ENCODE measurements around the gene RERE. TPM values are rescaled to one million over a fixed set of nuclear protein-coding genes. Genes with fewer than 3 reads are reported as not detected.
A peak's percentile ranks its signal among the peaks of the same experiment; 100 is the strongest.
"Not testable (repeated sequence)": the region's sequence is repeated elsewhere in the genome, so short reads cannot be mapped to it uniquely, and the experiment has no call there.

RERE gene
- total RNA-seq, 2 donors from 2014 or later = 74.5 to 128 TPM

DNA sequence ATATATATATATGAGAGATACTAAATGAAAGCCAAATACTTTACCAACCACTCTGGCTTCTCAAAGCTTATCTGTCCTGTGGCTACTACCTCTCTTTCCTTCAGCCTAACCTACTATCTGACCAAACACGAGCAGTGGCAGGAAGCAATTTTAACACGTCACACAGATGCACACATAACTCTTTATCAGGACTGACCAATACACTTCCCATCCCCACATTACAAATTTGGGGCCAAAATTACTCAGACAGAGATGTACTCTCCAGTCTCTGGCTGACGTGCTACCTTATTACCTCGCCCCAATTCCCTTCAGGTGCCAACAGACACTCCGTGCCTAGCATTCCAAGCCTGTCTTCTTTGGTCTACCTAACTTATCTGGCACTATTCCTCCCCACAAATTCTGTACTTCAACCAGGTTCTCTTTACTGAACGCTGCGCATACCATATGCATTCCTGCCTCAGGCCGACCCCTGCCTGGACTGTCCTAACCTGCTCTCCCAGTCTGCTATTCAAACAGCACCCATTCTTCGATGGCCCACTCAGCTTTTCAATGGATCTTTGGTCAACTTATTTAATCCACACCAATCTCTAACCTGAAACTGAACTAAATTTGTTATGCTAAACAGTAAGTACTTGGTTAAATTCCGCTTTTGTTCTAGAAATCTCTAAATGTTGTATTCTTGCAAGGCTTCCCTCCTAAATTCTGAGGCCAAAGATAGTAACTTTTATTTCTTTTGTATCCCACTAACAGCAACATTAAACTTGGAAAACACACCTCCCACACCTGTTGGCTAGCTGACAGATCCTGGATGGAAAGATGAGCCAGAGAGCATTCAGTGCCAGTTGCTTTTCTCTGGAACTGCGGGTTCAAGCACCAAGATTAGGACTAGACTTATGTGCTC, 27.9 kb downstream of the RERE start:
- DNase-seq (peak in 1 of 4 donors; percentile 16), ATAC-seq (peak; percentile 33)
- TF ChIP-seq, protein P1, sequence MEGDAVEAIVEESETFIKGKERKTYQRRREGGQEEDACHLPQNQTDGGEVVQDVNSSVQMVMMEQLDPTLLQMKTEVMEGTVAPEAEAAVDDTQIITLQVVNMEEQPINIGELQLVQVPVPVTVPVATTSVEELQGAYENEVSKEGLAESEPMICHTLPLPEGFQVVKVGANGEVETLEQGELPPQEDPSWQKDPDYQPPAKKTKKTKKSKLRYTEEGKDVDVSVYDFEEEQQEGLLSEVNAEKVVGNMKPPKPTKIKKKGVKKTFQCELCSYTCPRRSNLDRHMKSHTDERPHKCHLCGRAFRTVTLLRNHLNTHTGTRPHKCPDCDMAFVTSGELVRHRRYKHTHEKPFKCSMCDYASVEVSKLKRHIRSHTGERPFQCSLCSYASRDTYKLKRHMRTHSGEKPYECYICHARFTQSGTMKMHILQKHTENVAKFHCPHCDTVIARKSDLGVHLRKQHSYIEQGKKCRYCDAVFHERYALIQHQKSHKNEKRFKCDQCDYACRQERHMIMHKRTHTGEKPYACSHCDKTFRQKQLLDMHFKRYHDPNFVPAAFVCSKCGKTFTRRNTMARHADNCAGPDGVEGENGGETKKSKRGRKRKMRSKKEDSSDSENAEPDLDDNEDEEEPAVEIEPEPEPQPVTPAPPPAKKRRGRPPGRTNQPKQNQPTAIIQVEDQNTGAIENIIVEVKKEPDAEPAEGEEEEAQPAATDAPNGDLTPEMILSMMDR (IDR thresholded peaks at IDR 0.05) = no peak
- Histone ChIP-seq H3K9me3 (no peaks in the 10 kb centered on the region), H3K4me3 (no peak overlapping the region), H3K4me1 (no peaks in the 10 kb centered on the region), H3K27ac (no peak overlapping the region), H3K27me3 (no peaks in the 10 kb centered on the region), H3K36me3 (replicated peaks in 1 of 2; ENCODE audit: insufficient read depth in 1 of 2, low read depth in 2 of 2) (no peaks in the 10 kb centered on the region)
- intact Hi-C loops (cut with DNase I) = no loop called here
- 64 to 75% methylated on average over 11 of the region's 11 CpGs for whole genome bisulfite sequencing, 2 donors

DNA sequence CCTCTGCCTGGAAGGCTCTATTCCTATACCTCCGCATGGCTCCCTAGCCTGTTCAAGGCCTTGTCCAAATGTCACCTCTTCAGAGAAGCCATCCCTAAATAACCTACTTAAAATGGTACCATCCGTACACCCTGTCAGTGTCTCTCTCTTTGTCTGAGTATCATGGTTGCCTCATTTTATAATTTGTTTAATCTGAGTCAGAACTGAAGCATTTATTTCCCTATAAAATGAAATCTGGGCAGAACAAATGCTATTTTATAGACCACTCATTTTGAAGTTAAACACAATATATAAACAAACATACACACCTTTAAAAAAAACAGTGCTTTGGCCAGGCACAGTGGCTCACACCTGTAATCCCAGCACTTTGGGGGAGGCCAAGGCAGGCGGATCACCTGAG, 30.2 kb downstream of the RERE start:
- ATAC-seq (no peak), DNase-seq (no peak)
- H3K9me3 ChIP-seq = no peaks in the 10 kb centered on the region
- H3K27me3 ChIP-seq = no peaks in the 10 kb centered on the region
- intact Hi-C loops (cut with DNase I) = no loop called here
- H3K4me3 ChIP-seq = no peak overlapping the region
- no peak overlapping the region for H3K27ac ChIP-seq
- no peaks in the 10 kb centered on the region for H3K36me3 ChIP-seq (replicated peaks in 1 of 2; ENCODE audit: insufficient read depth in 1 of 2, low read depth in 2 of 2)
- H3K4me1 ChIP-seq = peaks cover 2% of the 10 kb centered on the region
- TF ChIP-seq, protein P1 (IDR thresholded peaks at IDR 0.05) = no peak
- TF ChIP-seq POLR2A (IDR thresholded peaks at IDR 0.05) = no peak
- WGBS, 2 donors = 87 to 96% methylated on average over 3 of the region's 3 CpGs

DNA sequence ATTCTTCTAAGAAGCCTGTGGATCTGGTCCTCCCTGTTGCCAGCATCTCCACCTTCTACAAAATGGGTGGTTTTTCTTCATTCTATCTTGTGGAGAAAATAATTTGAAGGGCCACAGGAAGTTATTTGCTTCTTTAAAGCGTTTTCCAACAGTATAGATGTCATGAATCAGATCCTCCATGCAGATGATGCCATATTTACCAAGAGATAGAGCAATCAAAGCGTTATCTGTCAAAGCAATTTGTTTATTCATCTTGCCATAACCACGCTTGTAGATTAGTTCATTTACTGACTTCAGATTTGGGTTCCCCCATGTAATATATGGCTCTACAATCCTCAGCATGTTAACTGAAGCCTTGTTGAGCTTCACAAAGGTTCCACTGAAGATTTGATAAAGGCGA, 31.2 kb downstream of the RERE start:
- intact Hi-C loops (cut with DNase I) = not testable (repeated sequence)

GRCh38 chr1:8782955-8783354, 34.5 kb downstream of the RERE start:
- TF ChIP-seq, protein P1 (IDR thresholded peaks at IDR 0.05) = no peak
- TF ChIP-seq POLR2A (IDR thresholded peaks at IDR 0.05) = no peak
- Histone ChIP-seq H3K27me3 (no peaks in the 10 kb centered on the region), H3K27ac (no peak overlapping the region), H3K4me3 (no peak overlapping the region), H3K36me3 (replicated peaks in 1 of 2; ENCODE audit: insufficient read depth in 1 of 2, low read depth in 2 of 2) (no peaks in the 10 kb centered on the region), H3K4me1 (peaks cover 6% of the 10 kb centered on the region), H3K9me3 (no peaks in the 10 kb centered on the region)
- ATAC-seq = no peak
- no peak for DNase-seq
- WGBS, 2 donors = 96% methylated on average over 2 of the region's 2 CpGs
- intact Hi-C loops (cut with DNase I) = no loop called here

More for the DNA sequence above, 31.2 kb downstream of the RERE start:
- not testable (repeated sequence) for H3K9me3 ChIP-seq; H3K4me1 ChIP-seq; H3K36me3 ChIP-seq (replicated peaks in 1 of 2; ENCODE audit: insufficient read depth in 1 of 2, low read depth in 2 of 2); H3K4me3 ChIP-seq; DNase-seq; ATAC-seq; H3K27ac ChIP-seq; H3K27me3 ChIP-seq
- 80 to 87% methylated on average over 4 of the region's 4 CpGs for WGBS, 2 donors

DNA sequence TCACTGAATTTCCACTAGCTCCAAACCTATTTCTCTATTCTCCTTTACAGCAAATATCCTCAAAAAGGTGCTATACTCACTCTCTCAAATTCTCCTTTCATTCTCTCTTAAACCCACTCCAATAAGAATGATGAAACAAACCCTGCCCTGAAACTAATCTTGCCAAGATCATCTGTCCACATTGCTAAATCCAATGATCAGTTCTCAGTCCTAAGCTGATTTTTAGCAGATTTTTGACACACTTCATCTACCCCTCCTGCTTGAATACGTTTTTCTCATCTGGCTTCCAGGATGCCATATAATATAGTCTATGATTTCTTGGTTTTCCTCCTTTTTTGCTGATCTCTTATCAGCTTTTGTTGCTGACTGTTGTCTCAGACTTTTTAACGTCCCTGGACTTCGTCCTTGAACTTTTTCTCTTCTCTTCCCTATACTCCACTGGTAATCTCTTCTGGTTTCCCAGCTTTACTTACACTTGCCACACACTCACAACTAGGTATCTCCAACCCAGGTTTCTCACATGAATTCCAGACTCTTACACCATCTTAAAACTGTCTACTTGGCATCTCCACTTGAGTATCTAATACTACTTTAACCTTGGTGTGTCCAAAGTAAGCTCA, 35.3 kb downstream of the RERE start:
- Histone ChIP-seq H3K27ac (no peak overlapping the region), H3K27me3 (no peaks in the 10 kb centered on the region), H3K9me3 (no peaks in the 10 kb centered on the region), H3K4me3 (no peak overlapping the region), H3K4me1 (peaks cover 6% of the 10 kb centered on the region), H3K36me3 (replicated peaks in 1 of 2; ENCODE audit: insufficient read depth in 1 of 2, low read depth in 2 of 2) (no peaks in the 10 kb centered on the region)
- no peak for DNase-seq
- WGBS, 2 donors = 32 to 45% methylated on average over 3 of the region's 3 CpGs
- ATAC-seq = no peak
- TF ChIP-seq, protein P1 (IDR thresholded peaks at IDR 0.05) = no peak
- no peak for TF ChIP-seq POLR2A (IDR thresholded peaks at IDR 0.05)
- intact Hi-C loops (cut with DNase I) = no loop called here

All from body of pancreas (tissue), 4 donors.